HepG2 (cell line): ENCODE results near the gene LRRC25. TPM values are rescaled to one million over a fixed set of nuclear protein-coding genes. Genes with fewer than 3 reads are reported as not detected.

ENCODE experiments used
- HNF4A ChIP-seq: sonication (generic); formaldehyde crosslinking; IDR thresholded peaks from 2 replicates; pipeline ENCODE4 v1.4.0; 2020; ENCODE audit warnings: missing genetic modification reagents
- IRF1 ChIP-seq: sonication (generic); formaldehyde crosslinking; IDR thresholded peaks from 2 replicates; pipeline ENCODE4 v1.4.0; 2020; ENCODE audit warnings: low read depth, mild to moderate bottlenecking, missing genetic modification reagents
- KDM6A ChIP-seq: IDR thresholded peaks from 2 replicates; pipeline ENCODE4 v1.6.1; 2016; ENCODE audit warnings: low read depth
- NR2F6 ChIP-seq, 2 experiments: IDR thresholded peaks; 2 replicates each; pipeline ENCODE4 v1.6.1; 2016; ENCODE audit warnings: antibody characterized with exemption in 1 of 2, mild to moderate bottlenecking in 1 of 2
- RBAK ChIP-seq: sonication (generic); formaldehyde crosslinking; IDR thresholded peaks from 2 replicates; pipeline ENCODE4 v1.5.1; 2020; ENCODE audit warnings: mild to moderate bottlenecking, missing genetic modification reagents
- RFXANK ChIP-seq: IDR thresholded peaks from 2 replicates; pipeline ENCODE4 v1.6.1; 2016
- SIN3A ChIP-seq: IDR thresholded peaks from 2 replicates; pipeline ENCODE4 v1.6.1; 2011; ENCODE audit warnings: low read depth, mild to moderate bottlenecking, control low read depth, low read length, borderline replicate concordance
- SIN3B ChIP-seq: fragments of 150-350 bp; IDR thresholded peaks from 2 replicates; pipeline ENCODE4 v1.6.1; 2014; ENCODE audit warnings: low read length
- THAP9 ChIP-seq: sonication (generic); formaldehyde crosslinking; IDR thresholded peaks from 2 replicates; pipeline ENCODE4; 2020; ENCODE audit warnings: missing genetic modification reagents, mild to moderate bottlenecking, borderline replicate concordance
- ZBTB4 ChIP-seq: sonication (generic); formaldehyde crosslinking; IDR thresholded peaks from 2 replicates; pipeline ENCODE4 v1.4.0; 2020; ENCODE audit warnings: missing genetic modification reagents, mild to moderate bottlenecking, borderline replicate concordance
- ZNF12 ChIP-seq: sonication (generic); formaldehyde crosslinking; IDR thresholded peaks from 2 replicates; pipeline ENCODE4 v1.5.0; 2020; ENCODE audit warnings: missing genetic modification reagents
- ZNF143 ChIP-seq: sonication (generic); formaldehyde crosslinking; IDR thresholded peaks from 2 replicates; pipeline ENCODE4 v1.4.0; 2020; ENCODE audit warnings: missing genetic modification reagents
- ZNF224 ChIP-seq: sonication (generic); formaldehyde crosslinking; IDR thresholded peaks from 2 replicates; pipeline ENCODE4 v1.5.0; 2020; ENCODE audit warnings: mild to moderate bottlenecking, missing genetic modification reagents
- ZNF430 ChIP-seq: sonication (generic); formaldehyde crosslinking; IDR thresholded peaks from 2 replicates; pipeline ENCODE4 v1.9.0; 2021; ENCODE audit warnings: mild to moderate bottlenecking, missing genetic modification reagents
- ZNF572 ChIP-seq: sonication (generic); formaldehyde crosslinking; IDR thresholded peaks from 2 replicates; pipeline ENCODE4 v1.5.1; 2020; ENCODE audit warnings: mild to moderate bottlenecking, missing genetic modification reagents
- polyA plus RNA-seq, 8 experiments: library from polyadenylated mRNA; depleted of rRNA in 3 of 8; stranded (reverse) in 7 of 8; unstranded in 1 of 8; fragments of >200 nt; fragmentation: Illumina TruSeq in 4 of 8; extraction: Trizol in 4 of 8; gene quantifications; 2 replicates each; pipeline versions ENCODE4 v1.2.1 to v1.2.3, GENCODE V29; 2011 to 2016; ENCODE audit warnings: low read depth in 4 of 8, missing spikeins in 1 of 8, mixed read lengths in 1 of 8; ENCODE audit not compliant: insufficient read depth in 1 of 8
- total RNA-seq, 5 experiments: library from RNA; depleted of rRNA; stranded (reverse); fragments of >200 nt; fragmentation: Illumina TruSeq; extraction: Trizol; gene quantifications; 2 replicates each; pipeline ENCODE4 v1.2.3, GENCODE V29; 2016; ENCODE audit warnings: low read depth in 1 of 5
- TF ChIP-seq, protein P1 (sequence below): sonication (generic); formaldehyde crosslinking; IDR thresholded peaks from 2 replicates; pipeline ENCODE4 v1.5.0; 2020; ENCODE audit warnings: missing genetic modification reagents
- TF ChIP-seq, protein P2 (sequence below): IDR thresholded peaks from 2 replicates; pipeline ENCODE4 v1.6.1; 2012; ENCODE audit warnings: inconsistent platforms
- TF ChIP-seq, protein P3 (sequence below): sonication (generic); formaldehyde crosslinking; IDR thresholded peaks from 2 replicates; pipeline ENCODE4 v1.4.0; 2020; ENCODE audit warnings: mild to moderate bottlenecking, missing genetic modification reagents

LRRC25 gene
- total and polyA plus RNA-seq, 2 of the 13 experiments (the other 11 are each of a cell fraction or from before 2014, with no cell fraction given): 0.13 to 0.53 TPM

- TF ChIP-seq THAP9 (CRISPR knock-in tag) (no peak), HNF4A (CRISPR knock-in tag) (peak; percentile 57; the same call in 1 of the 2 replicates), RFXANK (CRISPR knock-in tag) (no peak), ZNF572 (CRISPR knock-in tag) (no peak), SIN3B (no peak), SIN3A (no peak), ZNF143 (no peak), ZNF224 (CRISPR knock-in tag) (no peak), RBAK (CRISPR knock-in tag) (no peak), NR2F6 (IDR thresholded peaks at IDR 0.05) (peak; percentile 75), NR2F6 (CRISPR knock-in tag; IDR thresholded peaks at IDR 0.05) (peak; percentile 94), KDM6A (CRISPR knock-in tag) (no peak), IRF1 (CRISPR knock-in tag) (peak; percentile 40; the same call in 1 of the 2 replicates), ZBTB4 (CRISPR knock-in tag) (no peak), ZNF430 (CRISPR knock-in tag) (no peak), ZNF12 (CRISPR knock-in tag) (no peak)
- TF ChIP-seq, protein P1, sequence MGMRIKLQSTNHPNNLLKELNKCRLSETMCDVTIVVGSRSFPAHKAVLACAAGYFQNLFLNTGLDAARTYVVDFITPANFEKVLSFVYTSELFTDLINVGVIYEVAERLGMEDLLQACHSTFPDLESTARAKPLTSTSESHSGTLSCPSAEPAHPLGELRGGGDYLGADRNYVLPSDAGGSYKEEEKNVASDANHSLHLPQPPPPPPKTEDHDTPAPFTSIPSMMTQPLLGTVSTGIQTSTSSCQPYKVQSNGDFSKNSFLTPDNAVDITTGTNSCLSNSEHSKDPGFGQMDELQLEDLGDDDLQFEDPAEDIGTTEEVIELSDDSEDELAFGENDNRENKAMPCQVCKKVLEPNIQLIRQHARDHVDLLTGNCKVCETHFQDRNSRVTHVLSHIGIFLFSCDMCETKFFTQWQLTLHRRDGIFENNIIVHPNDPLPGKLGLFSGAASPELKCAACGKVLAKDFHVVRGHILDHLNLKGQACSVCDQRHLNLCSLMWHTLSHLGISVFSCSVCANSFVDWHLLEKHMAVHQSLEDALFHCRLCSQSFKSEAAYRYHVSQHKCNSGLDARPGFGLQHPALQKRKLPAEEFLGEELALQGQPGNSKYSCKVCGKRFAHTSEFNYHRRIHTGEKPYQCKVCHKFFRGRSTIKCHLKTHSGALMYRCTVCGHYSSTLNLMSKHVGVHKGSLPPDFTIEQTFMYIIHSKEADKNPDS: no peak
- TF ChIP-seq, protein P2, sequence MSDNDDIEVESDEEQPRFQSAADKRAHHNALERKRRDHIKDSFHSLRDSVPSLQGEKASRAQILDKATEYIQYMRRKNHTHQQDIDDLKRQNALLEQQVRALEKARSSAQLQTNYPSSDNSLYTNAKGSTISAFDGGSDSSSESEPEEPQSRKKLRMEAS: peak; percentile 92
- TF ChIP-seq, protein P3, sequence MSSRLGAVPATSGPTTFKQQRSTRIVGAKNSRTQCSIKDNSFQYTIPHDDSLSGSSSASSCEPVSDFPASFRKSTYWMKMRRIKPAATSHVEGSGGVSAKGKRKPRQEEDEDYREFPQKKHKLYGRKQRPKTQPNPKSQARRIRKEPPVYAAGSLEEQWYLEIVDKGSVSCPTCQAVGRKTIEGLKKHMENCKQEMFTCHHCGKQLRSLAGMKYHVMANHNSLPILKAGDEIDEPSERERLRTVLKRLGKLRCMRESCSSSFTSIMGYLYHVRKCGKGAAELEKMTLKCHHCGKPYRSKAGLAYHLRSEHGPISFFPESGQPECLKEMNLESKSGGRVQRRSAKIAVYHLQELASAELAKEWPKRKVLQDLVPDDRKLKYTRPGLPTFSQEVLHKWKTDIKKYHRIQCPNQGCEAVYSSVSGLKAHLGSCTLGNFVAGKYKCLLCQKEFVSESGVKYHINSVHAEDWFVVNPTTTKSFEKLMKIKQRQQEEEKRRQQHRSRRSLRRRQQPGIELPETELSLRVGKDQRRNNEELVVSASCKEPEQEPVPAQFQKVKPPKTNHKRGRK (CRISPR knock-in tag): 0 out of 2 replicates have a peak, but pooled peaks have one; percentile 10
These were observed 766 bp downstream of the LRRC25 start (continued) for GRCh38 chr19:18396471-18397241.
